ENCODE data around the gene AVPI1.
"Not testable (repeated sequence)": the region's sequence is repeated elsewhere in the genome, so short reads cannot be mapped to it uniquely, and the experiment has no call there.

AVPI1 gene

GRCh38 chr10:97640174-97640867 is 46.7 kb downstream of the AVPI1 start, which contains the start of gene PI4K2A:
Gene PI4K2A, plus strand, starts transcription at chr10:97640671. Its CDS starts 72 bp downstream, at chr10:97640743.
- DNase-seq, result peak; percentile 98

GRCh38 chr10:97639090-97639489 is 48.0 kb downstream of the AVPI1 start:
- not testable (repeated sequence) for DNase-seq

GRCh38 chr10:97635577-97635976 is 51.5 kb downstream of the AVPI1 start:
- no peak for DNase-seq

GRCh38 chr10:97633921-97634320 is 53.1 kb downstream of the AVPI1 start:
- no peak for DNase-seq

GRCh38 chr10:97632949-97633884 is 53.8 kb downstream of the AVPI1 start, which contains the start of gene MORN4:
Gene MORN4, minus strand, starts transcription at chr10:97633500. Its CDS starts 13,847 bp downstream, at chr10:97619653.
- peak; percentile 88 for DNase-seq

- no peak for DNase-seq
Observed at GRCh38 chr10:97631098-97631497, 55.9 kb downstream of the AVPI1 start.

GRCh38 chr10:97629289-97629688 is 57.8 kb downstream of the AVPI1 start:
- DNase-seq, result no peak

- DNase-seq, result no peak
Observed at GRCh38 chr10:97628228-97628627, 58.8 kb downstream of the AVPI1 start.

GRCh38 chr10:97627731-97628130 is 59.3 kb downstream of the AVPI1 start:
- no peak for DNase-seq

All from central memory CD4-positive, alpha-beta T cell (primary cell).